PC-9 (cell line): ENCODE measurements around the gene FAM110A.
"Not testable (repeated sequence)": the region's sequence is repeated elsewhere in the genome, so short reads cannot be mapped to it uniquely, and the experiment has no call there.

Experiments used
- CTCF ChIP-seq: fragments of 200-600 bp; sonication (generic); conservative IDR thresholded peaks from 2 replicates; pipeline ENCODE4 v1.6.1; 2017; ENCODE audit warnings: mixed run types, antibody characterized with exemption, mild to moderate bottlenecking, moderate library complexity
- EZH2 ChIP-seq: fragments of 200-600 bp; sonication (generic); IDR thresholded peaks from 2 replicates; pipeline ENCODE4 v1.8.0; 2017; ENCODE audit warnings: antibody characterized with exemption, low read depth

GRCh38 chr20:892371-892770 is 58.9 kb downstream of the FAM110A start:
- TF ChIP-seq CTCF, EZH2: not testable (repeated sequence)
